ENCODE results near the gene ROBO1. TPM values are rescaled to one million over a fixed set of nuclear protein-coding genes. Genes with fewer than 3 reads are reported as not detected.
A peak's percentile ranks its signal among the peaks of the same experiment; 100 is the strongest.

Gene ROBO1
- total and polyA plus RNA-seq, 12 donors: 6.4 to 144 (median 43.9) TPM

- Histone ChIP-seq H3K27me3 (no peaks in the 10 kb centered on the region), H3K4me1 (replicated peaks in 1 of 2) (peaks cover 0 to 18% of the 10 kb centered on the region in 2 donors), H3K36me3 (replicated peaks in 1 of 2) (no peaks in the 10 kb centered on the region), H3K9me3 (replicated peaks in 1 of 3) (no peaks in the 10 kb centered on the region), H3K4me3 (no peak overlapping the region), H3K27ac (peak overlapping the region in 3 of 5 donors; percentile 30 to 65 (median 42))
- 32 to 52% (median 40%) methylated on average over 1 of the region's 1 CpG for WGBS, 4 donors
- TF ChIP-seq POLR2A (IDR thresholded peaks at IDR 0.05) (no peak), CTCF (IDR thresholded peaks at IDR 0.05) (no peak)
- intact Hi-C loops (cut with DNase I): no loop called here
- peak in 3 of 7 donors; percentile 16 to 20 (median 17) for DNase-seq
Observed at GRCh38 chr3:78858174-78858573, 909.6 kb downstream of the ROBO1 start.

- no peaks in the 10 kb centered on the region for H3K9me3 ChIP-seq (replicated peaks in 1 of 3)
- TF ChIP-seq POLR2A (IDR thresholded peaks at IDR 0.05): no peak
- peak in 4 of 6 experiments; percentile 18 to 49 (median 30) for TF ChIP-seq CTCF (IDR thresholded peaks at IDR 0.05)
- WGBS, 4 donors: 46 to 74% (median 54%) methylated on average over 6 of the region's 6 CpGs
- intact Hi-C loops (cut with DNase I): no loop called here
- H3K4me3 ChIP-seq: no peak overlapping the region
- H3K4me1 ChIP-seq (replicated peaks in 1 of 2): peaks cover 0 to 18% of the 10 kb centered on the region in 2 donors
- H3K27me3 ChIP-seq: no peaks in the 10 kb centered on the region
- peak overlapping the region in 3 of 5 donors; percentile 30 to 65 (median 42) for H3K27ac ChIP-seq
- DNase-seq: peak in 5 of 7 donors; percentile 22 to 39 (median 30)
- H3K36me3 ChIP-seq (replicated peaks in 1 of 2): no peaks in the 10 kb centered on the region
Observed at GRCh38 chr3:78857494-78858111, 910.2 kb downstream of the ROBO1 start.

- TF ChIP-seq CTCF (IDR thresholded peaks at IDR 0.05) (no peak), POLR2A (IDR thresholded peaks at IDR 0.05) (no peak)
Observed at GRCh38 chr3:78856164-78856563, 911.6 kb downstream of the ROBO1 start.

GRCh38 chr3:78855190-78855589 lies 912.6 kb downstream of the ROBO1 start:
- peaks cover 0 to 18% of the 10 kb centered on the region in 2 donors for H3K4me1 ChIP-seq (replicated peaks in 1 of 2)
- 89 to 94% (median 93%) methylated on average over 5 of the region's 5 CpGs for WGBS, 4 donors
- no peak for TF ChIP-seq CTCF (IDR thresholded peaks at IDR 0.05)
- H3K27ac ChIP-seq: no peak overlapping the region
- H3K4me3 ChIP-seq: no peak overlapping the region
- intact Hi-C loops (cut with DNase I): no loop called here
- H3K27me3 ChIP-seq: no peaks in the 10 kb centered on the region
- H3K36me3 ChIP-seq (replicated peaks in 1 of 2): no peaks in the 10 kb centered on the region
- no peak for DNase-seq
- no peaks in the 10 kb centered on the region for H3K9me3 ChIP-seq (replicated peaks in 1 of 3)

More at GRCh38 chr3:78856164-78856563, 911.6 kb downstream of the ROBO1 start:
- Histone ChIP-seq H3K27ac (no peak overlapping the region), H3K36me3 (replicated peaks in 1 of 2) (no peaks in the 10 kb centered on the region), H3K4me1 (replicated peaks in 1 of 2) (peaks cover 0 to 18% of the 10 kb centered on the region in 2 donors), H3K9me3 (replicated peaks in 1 of 3) (no peaks in the 10 kb centered on the region), H3K27me3 (no peaks in the 10 kb centered on the region), H3K4me3 (no peak overlapping the region)
- 70 to 81% (median 78%) methylated on average over 2 of the region's 2 CpGs for WGBS, 4 donors
- intact Hi-C loops (cut with DNase I): no loop called here
- no peak for DNase-seq
